Right atrium auricular region (tissue), 2 donors: ENCODE data around the gene WEE2. TPM values are rescaled to one million over a fixed set of nuclear protein-coding genes. Genes with fewer than 3 reads are reported as not detected.
"Not testable (repeated sequence)": the region's sequence is repeated elsewhere in the genome, so short reads cannot be mapped to it uniquely, and the experiment has no call there.

Experiments used
- DNase-seq: peaks from one replicate; pipeline ENCODE4 v3.0.0-alpha.2; 2019; ENCODE audit warnings: low spot score
- H3K27ac ChIP-seq, 2 donors: fragments of 200-600 bp; sonication (generic); 1 replicate in 1 of 2; 2 replicates in 1 of 2; pipeline ENCODE4 v1.5.1; 2016 to 2019
- H3K27me3 ChIP-seq, 2 donors: fragments of 200-600 bp; sonication (generic); one replicate each; pipeline versions ENCODE4 v1.5.1 to v1.6.0; 2017 to 2019
- H3K36me3 ChIP-seq: fragments of 200-600 bp; sonication (generic); one replicate; pipeline ENCODE4 v1.5.1; 2016
- H3K4me1 ChIP-seq, 2 donors: fragments of 200-600 bp; sonication (generic); one replicate each; pipeline versions ENCODE4 v1.5.1 to v1.6.0; 2017 to 2019
- H3K4me3 ChIP-seq, 2 donors: fragments of 200-600 bp; sonication (generic); 1 replicate in 1 of 2; 2 replicates in 1 of 2; pipeline ENCODE4 v1.5.1; 2017 to 2019; ENCODE audit warnings: mild to moderate bottlenecking in 1 of 2, moderate library complexity in 1 of 2
- H3K9me3 ChIP-seq, 2 donors: fragments of 200-600 bp; sonication (generic); one replicate each; pipeline ENCODE4 v1.5.1; 2019
- total RNA-seq, 2 donors: library from RNA; depleted of rRNA; stranded (reverse); fragments of >200 nt; gene quantifications; one replicate each; pipeline ENCODE4 v1.1.0, GENCODE V29; 2016
- TF ChIP-seq, protein P1 (sequence below), 2 donors: fragments of 200-600 bp; sonication (generic); IDR thresholded peaks; one replicate each; pipeline ENCODE4 v1.5.1; 2019; ENCODE audit warnings: antibody characterized with exemption in 2 of 2

Gene WEE2
- total RNA-seq, 2 donors from 2014 or later = not detected

DNA sequence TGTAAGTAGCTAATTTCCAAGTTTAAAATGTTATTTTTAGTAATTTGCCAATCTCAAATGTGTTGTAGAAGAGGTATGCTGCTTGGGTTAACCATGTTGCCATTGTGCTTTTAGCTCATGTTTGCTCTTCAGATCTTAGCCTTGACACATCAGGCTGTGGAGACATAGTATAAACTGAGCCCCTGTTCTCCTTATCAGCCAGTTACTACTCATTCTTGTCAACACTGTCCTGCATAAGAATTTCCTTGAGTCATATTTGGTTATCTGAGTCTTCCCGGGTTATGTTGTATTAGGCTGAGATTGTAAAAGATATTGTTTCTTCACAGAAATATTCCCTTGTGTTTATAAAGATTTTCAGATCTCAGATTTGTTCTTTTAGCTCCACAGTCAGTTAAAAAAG lies 34.1 kb downstream of the WEE2 start:
- TF ChIP-seq, protein P1, sequence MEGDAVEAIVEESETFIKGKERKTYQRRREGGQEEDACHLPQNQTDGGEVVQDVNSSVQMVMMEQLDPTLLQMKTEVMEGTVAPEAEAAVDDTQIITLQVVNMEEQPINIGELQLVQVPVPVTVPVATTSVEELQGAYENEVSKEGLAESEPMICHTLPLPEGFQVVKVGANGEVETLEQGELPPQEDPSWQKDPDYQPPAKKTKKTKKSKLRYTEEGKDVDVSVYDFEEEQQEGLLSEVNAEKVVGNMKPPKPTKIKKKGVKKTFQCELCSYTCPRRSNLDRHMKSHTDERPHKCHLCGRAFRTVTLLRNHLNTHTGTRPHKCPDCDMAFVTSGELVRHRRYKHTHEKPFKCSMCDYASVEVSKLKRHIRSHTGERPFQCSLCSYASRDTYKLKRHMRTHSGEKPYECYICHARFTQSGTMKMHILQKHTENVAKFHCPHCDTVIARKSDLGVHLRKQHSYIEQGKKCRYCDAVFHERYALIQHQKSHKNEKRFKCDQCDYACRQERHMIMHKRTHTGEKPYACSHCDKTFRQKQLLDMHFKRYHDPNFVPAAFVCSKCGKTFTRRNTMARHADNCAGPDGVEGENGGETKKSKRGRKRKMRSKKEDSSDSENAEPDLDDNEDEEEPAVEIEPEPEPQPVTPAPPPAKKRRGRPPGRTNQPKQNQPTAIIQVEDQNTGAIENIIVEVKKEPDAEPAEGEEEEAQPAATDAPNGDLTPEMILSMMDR (IDR thresholded peaks at IDR 0.05) = no peak
- no peaks in the 10 kb centered on the region for H3K9me3 ChIP-seq
- H3K36me3 ChIP-seq = peaks cover 45% of the 10 kb centered on the region
- no peak overlapping the region for H3K4me3 ChIP-seq
- peaks cover 0 to 24% of the 10 kb centered on the region in 2 donors for H3K4me1 ChIP-seq
- H3K27ac ChIP-seq = no peak overlapping the region
- H3K27me3 ChIP-seq = no peaks in the 10 kb centered on the region
- DNase-seq = no peak

DNA sequence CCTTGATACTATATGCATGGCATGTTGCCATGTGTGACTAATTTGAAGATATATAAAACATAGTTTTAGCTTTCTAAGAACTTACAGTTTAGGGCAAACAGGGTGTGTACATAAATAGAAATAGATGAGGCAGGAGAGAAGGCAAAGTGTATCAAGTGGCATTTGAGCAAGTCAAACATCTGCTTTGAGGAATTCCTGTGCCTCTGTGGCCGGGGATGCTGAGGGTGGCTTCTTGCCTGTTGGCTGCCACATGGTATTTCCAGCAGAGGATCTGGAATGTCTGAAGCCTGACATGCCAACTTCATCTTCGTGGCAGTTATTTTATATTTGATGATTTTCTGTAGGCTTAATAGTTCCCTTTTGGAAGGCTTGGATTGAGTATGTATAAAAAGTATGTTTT lies 36.0 kb downstream of the WEE2 start:
- no peaks in the 10 kb centered on the region for H3K27me3 ChIP-seq
- peaks cover 55% of the 10 kb centered on the region for H3K36me3 ChIP-seq
- H3K27ac ChIP-seq = no peak overlapping the region
- H3K9me3 ChIP-seq = no peaks in the 10 kb centered on the region
- H3K4me3 ChIP-seq = no peak overlapping the region
- TF ChIP-seq, protein P1 (IDR thresholded peaks at IDR 0.05) = no peak
- H3K4me1 ChIP-seq = peaks cover 0 to 14% of the 10 kb centered on the region in 2 donors
- DNase-seq = no peak

DNA sequence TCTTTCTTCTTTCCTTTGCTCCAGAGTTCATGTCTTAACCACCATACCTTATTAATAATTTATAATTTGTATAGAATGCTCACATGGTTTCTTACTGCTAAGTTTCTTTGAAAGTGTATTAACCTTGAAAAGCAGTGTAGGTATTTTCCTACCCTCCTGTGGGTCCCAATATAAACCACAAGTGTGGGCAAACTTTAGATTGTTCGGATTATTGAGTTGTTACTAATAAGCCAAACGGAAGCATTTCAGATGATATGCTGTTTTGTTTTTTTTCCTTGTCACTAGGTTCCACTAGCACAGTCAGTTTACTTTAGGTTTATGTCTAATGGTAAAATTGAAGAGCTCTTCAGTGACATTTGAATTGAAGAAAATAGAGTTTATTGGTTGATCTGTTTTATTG lies 40.2 kb downstream of the WEE2 start:
- DNase-seq = no peak
- Histone ChIP-seq H3K27me3 (no peaks in the 10 kb centered on the region), H3K9me3 (peaks cover 0 to 21% of the 10 kb centered on the region in 2 donors), H3K27ac (no peak overlapping the region), H3K4me3 (no peak overlapping the region), H3K36me3 (peaks cover 79% of the 10 kb centered on the region), H3K4me1 (no peaks in the 10 kb centered on the region)
- TF ChIP-seq, protein P1 (IDR thresholded peaks at IDR 0.05) = no peak

DNA sequence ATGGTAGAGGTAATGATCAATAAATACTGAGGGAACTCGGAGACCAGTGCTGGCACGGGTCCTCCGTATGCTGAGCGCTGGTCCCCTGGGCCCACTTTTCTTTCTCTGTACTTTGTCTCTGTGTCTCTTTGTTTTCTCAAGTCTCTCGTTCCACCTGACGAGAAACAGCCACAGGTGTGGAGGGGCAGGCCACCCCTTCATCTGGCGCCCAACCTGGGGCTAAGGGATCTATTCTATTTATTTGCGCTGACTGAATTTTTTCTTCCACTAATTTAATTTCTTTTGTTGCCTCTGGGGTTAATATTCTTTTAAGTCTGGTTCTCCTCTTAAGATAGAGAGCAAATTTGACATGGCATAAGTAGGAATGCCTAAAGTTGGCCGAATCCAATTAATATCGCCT lies 43.8 kb downstream of the WEE2 start:
- DNase-seq, H3K27me3 ChIP-seq, H3K27ac ChIP-seq, H3K4me1 ChIP-seq, H3K4me3 ChIP-seq: not testable (repeated sequence)
- Histone ChIP-seq H3K36me3 (peaks cover 57% of the 10 kb centered on the region), H3K9me3 (peaks cover 0 to 21% of the 10 kb centered on the region in 2 donors)

DNA sequence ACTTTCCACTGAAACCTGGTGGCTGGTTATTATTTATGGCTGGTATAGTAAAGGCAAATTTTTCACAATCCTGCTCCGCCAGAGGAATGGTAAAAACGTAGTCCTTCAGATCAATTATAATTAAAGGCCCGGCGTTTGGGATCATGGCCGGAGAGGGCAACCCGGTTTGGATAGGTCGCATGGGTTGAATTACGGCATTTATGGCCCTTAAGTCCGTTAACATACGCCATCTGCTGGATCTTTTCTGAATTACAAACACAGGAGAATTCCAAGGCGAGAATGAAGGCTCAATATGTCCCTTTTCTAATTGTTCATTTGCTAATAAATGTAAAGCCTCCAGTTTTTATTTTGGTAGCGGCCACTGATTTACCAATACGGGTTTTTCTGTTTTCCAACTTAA lies 44.5 kb downstream of the WEE2 start:
- Histone ChIP-seq H3K9me3 (peaks cover 0 to 21% of the 10 kb centered on the region in 2 donors), H3K27me3 (no peaks in the 10 kb centered on the region), H3K4me1 (no peaks in the 10 kb centered on the region), H3K27ac (no peak overlapping the region), H3K4me3 (no peak overlapping the region), H3K36me3 (peaks cover 64% of the 10 kb centered on the region)
- TF ChIP-seq, protein P1 (IDR thresholded peaks at IDR 0.05) = no peak
- no peak for DNase-seq

DNA sequence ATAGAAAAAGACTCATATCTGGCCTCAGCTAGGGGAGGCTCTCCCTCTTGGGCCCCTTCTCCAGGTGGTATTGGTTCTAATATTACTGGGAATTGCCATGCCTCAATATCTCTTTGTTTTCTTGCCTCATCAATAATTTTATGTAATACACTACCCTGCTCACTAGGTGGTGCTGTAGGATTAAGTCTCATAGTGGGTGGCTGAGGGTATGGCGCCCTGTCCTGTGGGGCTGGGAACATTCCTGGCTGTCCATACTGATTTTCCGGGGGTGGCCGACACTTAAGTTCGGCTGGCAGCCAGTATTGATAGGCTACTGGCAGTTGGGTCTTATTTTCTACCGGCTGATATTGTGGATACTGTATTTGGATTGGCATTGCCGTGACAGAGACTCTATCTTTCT lies 46.8 kb downstream of the WEE2 start:
- H3K36me3 ChIP-seq = peaks cover 50% of the 10 kb centered on the region
- TF ChIP-seq, protein P1 (IDR thresholded peaks at IDR 0.05) = peak in 1 of 2 donors; percentile 45

More for the DNA sequence above, 46.8 kb downstream of the WEE2 start:
- Histone ChIP-seq H3K4me1 (no peaks in the 10 kb centered on the region), H3K27me3 (no peaks in the 10 kb centered on the region), H3K9me3 (peaks cover 0 to 21% of the 10 kb centered on the region in 2 donors), H3K4me3 (no peak overlapping the region), H3K27ac (no peak overlapping the region)
- no peak for DNase-seq
